Measurements from ENCODE around the gene TMEM107.

The TMEM107 gene

DNA sequence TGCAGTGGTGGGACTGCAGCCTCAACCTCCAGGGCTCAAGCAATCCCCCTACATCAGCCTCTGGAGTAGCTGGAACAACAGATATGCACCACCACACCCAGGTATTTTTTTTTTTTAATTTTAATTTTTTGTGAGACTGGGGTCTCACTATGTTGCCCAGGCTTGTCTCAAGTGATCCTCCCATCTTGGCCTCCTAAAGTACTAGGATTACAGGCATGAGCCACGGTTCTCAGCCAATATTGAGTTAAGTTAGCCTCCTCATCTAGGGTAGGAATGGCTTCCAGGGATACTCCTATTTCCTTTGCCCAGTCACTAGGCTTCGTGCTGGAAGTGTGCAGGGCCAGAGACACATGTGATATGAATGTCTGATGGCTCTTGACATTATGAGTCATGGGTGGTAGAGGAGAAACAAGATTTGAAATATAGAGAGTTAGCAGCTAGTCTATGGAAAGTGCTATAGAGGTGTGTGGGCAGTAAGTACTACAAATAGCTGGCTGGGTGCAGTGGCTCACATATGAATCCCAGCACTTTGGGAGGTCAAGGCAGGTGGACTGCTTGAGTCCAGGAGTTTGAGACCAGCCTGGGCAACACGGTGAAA, 44.2 kb downstream of the TMEM107 start:
- Mint-ChIP-seq H3K9me3 (no peaks in the 10 kb centered on the region), H3K4me3 (no peak overlapping the region), H3K27ac (no peak overlapping the region), H3K4me1 (ENCODE audit: low read depth) (peaks cover 6% of the 10 kb centered on the region), H3K27me3 (ENCODE audit: low read depth) (peaks cover 23% of the 10 kb centered on the region), H3K36me3 (ENCODE audit: low read depth) (no peaks in the 10 kb centered on the region)
- DNase-seq (ENCODE audit: low spot score), result no peak

GRCh38 chr17:8128125-8128784, 47.9 kb downstream of the TMEM107 start:
- H3K4me1 Mint-ChIP-seq (ENCODE audit: low read depth), result peaks cover 31% of the 10 kb centered on the region
- peaks cover under 1% of the 10 kb centered on the region for H3K36me3 Mint-ChIP-seq (ENCODE audit: low read depth)
- H3K27ac Mint-ChIP-seq, result no peak overlapping the region
- H3K9me3 Mint-ChIP-seq, result no peaks in the 10 kb centered on the region
- no peak overlapping the region for H3K4me3 Mint-ChIP-seq
- no peak for DNase-seq (ENCODE audit: low spot score)
- peaks cover 43% of the 10 kb centered on the region for H3K27me3 Mint-ChIP-seq (ENCODE audit: low read depth)

DNA sequence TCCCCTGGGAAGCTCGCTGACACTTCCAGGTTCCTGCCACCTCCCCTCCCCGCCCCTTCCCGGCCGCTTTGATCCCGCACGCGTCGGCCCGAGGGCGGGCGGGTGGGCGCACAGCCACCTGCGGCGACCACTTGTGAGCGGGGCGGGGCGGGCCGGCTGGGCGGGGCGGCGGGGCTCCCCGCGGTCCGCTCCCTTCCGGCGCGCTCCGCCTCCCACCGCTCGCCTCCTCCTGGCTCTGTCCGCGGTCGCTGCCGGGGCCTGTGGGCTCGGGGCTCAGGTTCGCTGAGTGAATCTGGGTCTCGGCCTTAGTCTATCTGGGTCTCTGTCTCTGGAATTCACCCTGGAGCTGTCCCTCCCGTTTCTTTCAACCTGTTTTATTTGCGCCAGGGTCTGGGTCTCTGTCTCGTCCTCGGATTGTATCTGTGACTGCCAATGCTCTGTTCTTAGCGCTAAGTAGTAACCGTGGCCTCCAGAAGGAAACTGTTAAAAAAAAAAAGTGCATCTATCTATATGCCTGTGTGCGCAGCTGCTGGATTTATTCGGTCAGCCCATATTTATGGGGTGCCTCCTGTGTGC, 49.6 kb downstream of the TMEM107 start:
- peaks cover 48% of the 10 kb centered on the region for H3K27me3 Mint-ChIP-seq (ENCODE audit: low read depth)
- peak; percentile 57 for DNase-seq (ENCODE audit: low spot score)
- no peaks in the 10 kb centered on the region for H3K9me3 Mint-ChIP-seq

GRCh38 chr17:8125947-8126490, 50.2 kb downstream of the TMEM107 start:
- peak overlapping the region; percentile 91 for H3K4me3 Mint-ChIP-seq
- peak; percentile 38 for DNase-seq (ENCODE audit: low spot score)
- H3K27me3 Mint-ChIP-seq (ENCODE audit: low read depth), result peaks cover 47% of the 10 kb centered on the region
- peaks cover 41% of the 10 kb centered on the region for H3K4me1 Mint-ChIP-seq (ENCODE audit: low read depth)
- H3K9me3 Mint-ChIP-seq, result no peaks in the 10 kb centered on the region
- H3K36me3 Mint-ChIP-seq (ENCODE audit: low read depth), result peaks cover 2% of the 10 kb centered on the region
- H3K27ac Mint-ChIP-seq, result peak overlapping the region; percentile 85

More for the DNA sequence above, 49.6 kb downstream of the TMEM107 start:
- peaks cover 2% of the 10 kb centered on the region for H3K36me3 Mint-ChIP-seq (ENCODE audit: low read depth)
- H3K4me3 Mint-ChIP-seq, result peak overlapping the region; percentile 91
- H3K27ac Mint-ChIP-seq, result peak overlapping the region; percentile 85
- peaks cover 39% of the 10 kb centered on the region for H3K4me1 Mint-ChIP-seq (ENCODE audit: low read depth)

GRCh38 chr17:8125154-8125946, 50.8 kb downstream of the TMEM107 start:
- H3K36me3 Mint-ChIP-seq (ENCODE audit: low read depth), result peaks cover 2% of the 10 kb centered on the region
- H3K27me3 Mint-ChIP-seq (ENCODE audit: low read depth), result peaks cover 54% of the 10 kb centered on the region

GRCh38 chr17:8124350-8125153, 51.6 kb downstream of the TMEM107 start:
- H3K4me1 Mint-ChIP-seq (ENCODE audit: low read depth), result peaks cover 53% of the 10 kb centered on the region
- H3K27ac Mint-ChIP-seq, result peak overlapping the region; percentile 73
- peak overlapping the region; percentile 91 for H3K4me3 Mint-ChIP-seq
- peaks cover 49% of the 10 kb centered on the region for H3K27me3 Mint-ChIP-seq (ENCODE audit: low read depth)
- H3K36me3 Mint-ChIP-seq (ENCODE audit: low read depth), result peaks cover 2% of the 10 kb centered on the region
- DNase-seq (ENCODE audit: low spot score), result peak; percentile 22
- H3K9me3 Mint-ChIP-seq, result no peaks in the 10 kb centered on the region

More at GRCh38 chr17:8125154-8125946, 50.8 kb downstream of the TMEM107 start:
- peak; percentile 83 for DNase-seq (ENCODE audit: low spot score)
- H3K27ac Mint-ChIP-seq, result peak overlapping the region; percentile 85
- H3K4me3 Mint-ChIP-seq, result peak overlapping the region; percentile 91
- no peaks in the 10 kb centered on the region for H3K9me3 Mint-ChIP-seq
- peaks cover 46% of the 10 kb centered on the region for H3K4me1 Mint-ChIP-seq (ENCODE audit: low read depth)

DNA sequence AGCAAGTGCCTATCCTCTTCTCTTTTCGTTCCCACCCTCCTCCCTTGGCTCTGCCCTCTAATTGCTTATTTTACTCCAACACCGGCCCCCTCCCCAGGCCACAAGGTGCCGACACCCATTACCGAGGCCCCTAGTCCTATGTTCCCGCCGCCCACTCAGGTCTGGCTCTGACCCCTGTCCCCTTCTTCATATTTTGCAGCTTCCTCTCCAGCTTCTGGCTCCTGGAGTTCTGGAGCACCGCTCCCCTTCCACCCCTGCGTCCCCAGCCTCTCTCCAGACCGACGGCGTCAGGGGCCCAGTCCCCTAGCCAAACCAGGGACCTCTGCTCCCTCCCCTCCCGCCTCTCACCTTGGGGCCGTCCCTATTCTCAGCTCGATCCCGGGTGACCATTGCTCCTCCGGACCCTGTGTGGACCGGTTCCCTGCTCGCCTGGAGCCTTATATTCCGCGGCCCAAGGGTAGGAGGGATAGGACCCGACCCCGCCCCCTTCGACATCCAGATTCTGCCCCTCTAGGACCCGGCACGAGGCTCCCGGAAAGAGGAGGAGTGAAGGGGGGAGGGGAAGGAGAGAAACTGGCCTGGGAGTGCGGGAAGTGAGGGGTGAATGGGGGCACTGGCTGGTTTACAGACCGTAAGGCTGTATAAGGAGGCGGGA, 52.4 kb downstream of the TMEM107 start, which contains the start of gene HES7:
Gene HES7 (minus strand): TSS at position 412 of the 655 bp plus-strand sequence. CDS start 22 bp downstream, at position 390.
- H3K27me3 Mint-ChIP-seq (ENCODE audit: low read depth), result peaks cover 52% of the 10 kb centered on the region
- peak within 1 kb of the TSS; percentile 91 for H3K4me3 Mint-ChIP-seq
- H3K4me1 Mint-ChIP-seq (ENCODE audit: low read depth), result peaks cover 58% of the 10 kb centered on the region
- DNase-seq (ENCODE audit: low spot score), result no peak
- H3K9me3 Mint-ChIP-seq, result no peaks in the 10 kb centered on the region
- peaks cover 2% of the 10 kb centered on the region for H3K36me3 Mint-ChIP-seq (ENCODE audit: low read depth)
- H3K27ac Mint-ChIP-seq, result peak within 1 kb of the TSS; percentile 79

GRCh38 chr17:8122924-8123694, 53.1 kb downstream of the TMEM107 start:
- Mint-ChIP-seq H3K36me3 (ENCODE audit: low read depth) (peaks cover 2% of the 10 kb centered on the region), H3K4me1 (ENCODE audit: low read depth) (peaks cover 65% of the 10 kb centered on the region), H3K4me3 (peak overlapping the region; percentile 91), H3K27me3 (ENCODE audit: low read depth) (peaks cover 55% of the 10 kb centered on the region), H3K27ac (peak overlapping the region; percentile 79), H3K9me3 (no peaks in the 10 kb centered on the region)
- DNase-seq (ENCODE audit: low spot score), result peak; percentile 50
